Measurements from ENCODE around the gene ERAP2.

ERAP2 gene

GRCh38 chr5:96932026-96932425 is 55.7 kb downstream of the ERAP2 start:
- no peak for DNase-seq
- no peak for ATAC-seq

GRCh38 chr5:96933764-96934707 is 57.7 kb downstream of the ERAP2 start:
- no peak for DNase-seq
- ATAC-seq, result no peak

- peak; percentile 95 for DNase-seq
- peak; percentile 81 for ATAC-seq
These were observed 58.6 kb downstream of the ERAP2 start for GRCh38 chr5:96934708-96935558.

DNA sequence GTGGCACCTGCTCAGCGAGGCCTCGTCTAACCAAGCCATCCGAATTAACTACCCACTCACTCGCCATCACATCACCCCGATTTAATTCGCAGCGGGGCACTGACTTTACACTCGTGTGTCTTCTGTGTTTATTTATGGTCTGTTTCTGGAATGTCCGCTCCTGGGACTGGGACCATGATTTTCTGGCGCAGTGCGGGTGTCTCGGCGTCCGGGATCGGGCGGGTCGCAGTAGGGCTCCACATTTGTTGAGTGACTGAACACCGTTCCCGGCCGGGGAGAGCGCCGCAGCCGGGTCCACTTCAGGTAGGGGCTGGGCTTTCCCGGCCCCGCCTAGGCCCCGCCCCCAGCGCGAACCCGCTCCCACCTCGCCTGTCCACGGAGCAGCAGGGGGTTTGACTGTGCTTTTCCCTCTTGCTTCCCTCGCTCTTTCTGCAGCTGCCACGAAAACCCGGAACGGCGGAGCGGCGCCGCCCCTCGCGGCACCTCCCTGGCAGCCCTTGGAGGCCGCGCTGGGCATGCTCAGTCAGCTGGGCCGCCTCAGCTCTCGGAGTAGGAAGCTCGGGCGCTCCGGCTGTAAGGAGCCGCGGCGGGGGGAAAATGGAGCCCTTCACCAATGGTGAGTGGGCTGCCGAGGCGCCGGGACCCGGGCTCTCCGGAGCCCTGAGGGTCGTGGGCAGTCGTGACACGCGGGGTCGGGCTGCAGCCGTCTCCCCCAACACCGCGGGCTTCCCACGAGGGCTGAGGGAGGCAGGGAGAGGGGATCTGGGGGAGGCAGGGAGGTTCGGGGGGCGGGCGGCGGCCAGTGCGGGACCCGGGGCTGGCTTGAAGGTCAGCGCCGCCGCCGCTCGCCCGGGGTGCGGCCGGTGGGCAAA is 59.5 kb downstream of the ERAP2 start, which contains the start of gene LNPEP:
Gene LNPEP (plus strand): TSS at position 522 of the 872 bp plus-strand sequence. CDS start 76 bp downstream, at position 598.
- peak; percentile 71 for ATAC-seq
- peak; percentile 95 for DNase-seq

DNA sequence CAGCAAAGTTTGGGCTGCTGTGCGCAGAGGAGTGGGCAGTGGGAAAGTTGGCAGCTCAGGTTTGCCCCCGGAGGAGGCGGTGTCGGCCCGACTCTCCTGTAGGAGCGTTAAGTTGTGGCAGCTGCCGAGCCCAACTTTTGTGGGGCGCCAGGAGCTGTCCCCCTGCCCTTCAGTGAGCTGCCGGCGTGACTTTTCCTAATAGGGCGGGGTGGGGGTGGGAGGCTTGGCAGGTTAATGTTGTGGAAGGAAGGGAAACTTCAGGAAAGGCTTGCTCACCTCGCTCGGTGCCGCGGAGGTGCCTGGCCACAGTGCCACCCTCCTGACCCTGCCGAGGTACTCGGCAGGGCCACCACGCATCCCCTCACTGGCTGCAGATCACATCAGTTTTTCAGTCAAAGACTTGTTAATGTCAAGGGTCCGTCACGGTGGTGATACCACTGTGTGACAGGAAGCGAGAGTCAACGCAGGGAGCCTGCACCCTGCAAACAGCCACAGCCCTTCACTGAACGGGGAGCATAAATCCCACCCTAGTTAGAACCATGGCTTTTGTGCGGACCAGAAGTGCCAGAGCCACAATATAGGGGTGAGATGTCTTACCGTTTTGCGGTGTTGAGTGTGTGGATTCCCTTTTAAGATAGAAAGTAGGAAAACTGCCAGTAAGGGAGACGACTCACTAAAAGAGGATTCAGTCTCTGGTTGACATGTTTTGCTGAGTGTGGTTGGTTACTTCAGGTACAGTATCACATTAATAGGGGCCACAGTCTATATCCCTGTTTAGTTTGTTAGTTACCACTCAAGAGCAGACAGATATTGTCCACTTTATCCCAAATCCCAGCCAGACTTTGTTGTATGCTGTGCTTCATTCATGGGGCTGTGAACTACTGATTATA is 60.4 kb downstream of the ERAP2 start:
- peak; percentile 24 for ATAC-seq
- peak; percentile 63 for DNase-seq

GRCh38 chr5:96940586-96940985 is 64.3 kb downstream of the ERAP2 start:
- no peak for ATAC-seq
- no peak for DNase-seq

- no peak for ATAC-seq
- DNase-seq, result no peak
These were observed 64.8 kb downstream of the ERAP2 start for GRCh38 chr5:96941140-96941539.

DNA sequence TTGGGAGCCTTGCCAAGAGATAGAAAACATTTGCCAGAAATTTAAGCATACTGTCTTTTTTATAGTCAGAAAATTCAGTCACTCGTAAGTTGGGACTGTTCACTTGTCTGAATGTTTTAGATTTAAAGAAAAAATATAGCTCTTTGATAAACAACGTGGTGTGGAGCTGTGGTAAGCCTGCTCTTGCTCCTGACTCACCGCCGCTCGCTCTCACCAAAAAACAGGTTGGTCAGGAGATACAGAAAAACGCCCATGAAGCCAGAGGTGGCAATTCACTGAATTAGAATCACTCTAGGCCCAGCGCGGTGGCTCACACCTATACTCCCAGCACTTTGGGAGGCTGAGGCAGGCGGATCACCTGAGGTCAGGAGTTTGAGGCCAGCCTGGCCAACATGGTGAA is 65.8 kb downstream of the ERAP2 start:
- ATAC-seq, result peak; percentile 63
- DNase-seq, result peak; percentile 45

GRCh38 chr5:96942911-96943310 is 66.6 kb downstream of the ERAP2 start:
- DNase-seq (no peak), ATAC-seq (no peak)

GRCh38 chr5:96943799-96944198 is 67.5 kb downstream of the ERAP2 start:
- no peak for DNase-seq
- no peak for ATAC-seq

DNA sequence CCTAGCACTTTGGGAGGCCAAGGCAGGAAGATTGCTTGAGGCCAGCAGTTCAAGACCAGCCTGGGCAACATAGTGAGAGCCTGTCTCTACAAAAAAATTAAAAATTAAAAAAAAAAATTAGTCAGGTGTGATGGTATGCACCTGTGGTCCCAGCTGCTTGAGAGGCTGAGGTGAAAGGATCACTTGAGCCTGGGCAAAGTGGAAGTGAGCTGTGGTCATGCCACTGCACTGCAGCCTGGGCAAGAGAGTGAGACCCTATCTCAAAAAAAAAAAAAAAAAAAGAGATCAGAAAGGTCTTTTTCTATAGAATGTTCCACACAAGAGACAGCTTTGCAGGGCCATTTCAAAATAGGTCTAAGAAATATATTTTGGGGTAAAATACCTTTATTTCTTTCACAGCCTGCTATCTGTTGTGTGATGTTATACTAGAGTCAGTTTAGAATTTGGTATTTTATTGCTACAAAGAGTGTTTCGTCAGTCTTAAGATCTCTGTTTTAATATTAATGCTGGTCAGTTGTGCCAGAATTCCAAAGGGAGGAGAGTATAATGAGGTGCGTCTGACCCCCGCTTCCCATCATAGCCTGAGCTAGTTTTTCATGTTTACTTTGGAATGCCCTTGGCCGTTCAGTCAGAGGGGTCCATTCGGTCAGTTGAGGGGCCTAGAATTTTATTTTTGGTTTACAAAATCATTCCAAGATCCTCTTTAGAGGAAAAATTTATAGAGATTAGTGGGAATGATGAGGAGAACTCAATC is 69.0 kb downstream of the ERAP2 start:
- DNase-seq (no peak), ATAC-seq (no peak)

GRCh38 chr5:96946381-96946780 is 70.1 kb downstream of the ERAP2 start:
- ATAC-seq (no peak), DNase-seq (no peak)

DNA sequence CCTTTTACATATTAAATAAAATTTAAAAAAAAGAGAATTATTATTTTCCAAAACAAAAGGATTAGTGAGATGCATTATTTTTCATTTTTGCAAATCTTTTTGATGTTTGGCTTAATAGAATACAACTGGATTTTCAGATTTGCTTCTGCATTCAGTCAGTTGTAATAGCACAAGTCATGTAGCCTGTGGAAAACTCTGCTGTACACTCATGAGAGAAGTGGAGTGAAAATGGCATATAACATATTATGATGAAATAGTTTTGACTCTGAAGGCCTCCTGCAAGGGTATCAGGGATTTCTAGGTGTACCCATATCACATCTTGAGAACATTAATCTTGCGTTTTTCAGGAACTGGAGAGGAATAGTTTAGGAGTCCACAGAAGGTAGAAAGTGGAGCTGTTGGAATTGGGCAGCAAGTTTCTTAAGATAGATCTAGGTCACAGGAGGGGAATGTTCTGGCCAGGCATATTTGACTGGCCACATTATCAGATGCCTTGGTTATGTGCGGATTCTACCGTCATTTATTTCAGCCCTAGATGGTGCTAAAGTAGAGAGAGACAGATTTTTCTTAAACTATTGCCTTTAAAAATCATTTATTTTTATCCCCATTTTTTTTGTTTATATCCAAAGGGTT is 75.9 kb downstream of the ERAP2 start:
- no peak for ATAC-seq
- no peak for DNase-seq

GRCh38 chr5:96952974-96953730 is 76.9 kb downstream of the ERAP2 start:
- no peak for ATAC-seq
- DNase-seq, result no peak

- DNase-seq (peak; percentile 46), ATAC-seq (peak; percentile 91)
These were observed 81.2 kb downstream of the ERAP2 start for GRCh38 chr5:96957254-96958049.

- DNase-seq, result no peak
- no peak for ATAC-seq
These were observed 82.7 kb downstream of the ERAP2 start for GRCh38 chr5:96958977-96959376.

DNA sequence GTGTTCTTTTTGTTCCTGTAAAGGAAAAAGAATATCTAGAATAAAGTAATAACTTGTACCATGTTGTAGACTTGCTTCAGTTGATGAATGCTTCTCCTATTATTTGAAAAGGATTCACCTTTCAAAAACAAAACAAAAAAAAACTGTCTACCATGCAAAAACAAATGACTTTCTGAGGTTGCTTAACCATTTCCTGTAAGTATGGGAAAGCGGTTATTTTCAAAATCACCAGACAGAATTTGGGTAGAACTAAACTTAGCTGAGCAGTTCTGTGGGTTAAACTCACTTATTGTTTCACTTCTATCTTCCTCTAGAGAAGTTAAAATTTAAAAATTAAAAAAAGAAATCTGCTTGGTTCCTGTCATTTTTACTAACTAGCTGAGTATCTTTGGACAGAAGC is 84.8 kb downstream of the ERAP2 start:
- no peak for DNase-seq
- peak; percentile 41 for ATAC-seq

- no peak for DNase-seq
- ATAC-seq, result peak; percentile 42
These were observed 86.3 kb downstream of the ERAP2 start for GRCh38 chr5:96962540-96962991.

Measured in stimulated activated naive CD8-positive, alpha-beta T cell treated with anti-CD3 and anti-CD28 coated beads, Interleukin-15, Interleukin-2, amounts not matched to agents 100 U/mL and 50 U/mL, for 24 hours (primary cell).